ENCODE results near the gene PIK3R2. TPM values are rescaled to one million over a fixed set of nuclear protein-coding genes. Genes with fewer than 3 reads are reported as not detected.

Gene PIK3R2
- polyA plus RNA-seq, 1 donor (not counting 4 experiments of a cell fraction or from before 2014, with no cell fraction given), result 13.9 TPM

GRCh38 chr19:18197941-18198340, 45.0 kb downstream of the PIK3R2 start:
- Histone ChIP-seq H3K4me1 (ENCODE audit: control insufficient read depth, extremely low read depth, insufficient read depth, low read length) (peaks cover 13% of the 10 kb centered on the region), H3K4me3 (ENCODE audit: control insufficient read depth in 2 of 3, extremely low read depth in 1 of 3, insufficient read depth in 2 of 3, low read depth in 1 of 3, low read length in 3 of 3) (no peak overlapping the region), H3K9me3 (ENCODE audit: control insufficient read depth, low read depth, low read length) (no peaks in the 10 kb centered on the region), H3K36me3 (ENCODE audit: control insufficient read depth in 2 of 2, extremely low read depth in 1 of 2, insufficient read depth in 2 of 2, low read length in 2 of 2) (peaks cover 4 to 9% of the 10 kb centered on the region in 2 experiments), H4K20me1 (ENCODE audit: control insufficient read depth, extremely low read depth, insufficient read depth, low read length) (no peaks in the 10 kb centered on the region), H3K27ac (ENCODE audit: control insufficient read depth, insufficient read depth, low read length) (no peak overlapping the region), H3K4me2 (ENCODE audit: control insufficient read depth, extremely low read depth, insufficient read depth, low read depth, low read length) (no peak overlapping the region), H2AFZ (ENCODE audit: control insufficient read depth, low read length) (no peak overlapping the region), H3K27me3 (ENCODE audit: control insufficient read depth, extremely low read depth, insufficient read depth, low read length) (peaks cover 2% of the 10 kb centered on the region), H3K9ac (ENCODE audit: control insufficient read depth, extremely low read depth, insufficient read depth, low read length) (no peak overlapping the region), H3K9me1 (ENCODE audit: control insufficient read depth, extremely low read depth, insufficient read depth, low read length) (peaks cover 4% of the 10 kb centered on the region), H3K79me2 (ENCODE audit: control insufficient read depth, insufficient read depth, low read length) (peaks cover 6% of the 10 kb centered on the region)
- FAIRE-seq (no peak), DNase-seq (ENCODE audit: low read depth, low spot score) (no peak)
- TF ChIP-seq EZH2 (IDR thresholded peaks at IDR 0.05; ENCODE audit: low read length) (no peak), CTCF (optimal IDR thresholded peaks at IDR 0.05 in 1 of 3, IDR thresholded peaks at IDR 0.05 in 1 of 3, conservative IDR thresholded peaks at IDR 0.05 in 1 of 3; ENCODE audit: extremely low read depth in 1 of 3, insufficient read depth in 2 of 3, low read length in 3 of 3) (no peak)
- dilution Hi-C loops (cut with MboI; ENCODE audit: extremely low pct_ligation_motif_present, low sequenced_read_pairs), result no loop called here

- H3K4me2 ChIP-seq (ENCODE audit: control insufficient read depth, extremely low read depth, insufficient read depth, low read depth, low read length), result no peak overlapping the region
- H4K20me1 ChIP-seq (ENCODE audit: control insufficient read depth, extremely low read depth, insufficient read depth, low read length), result no peaks in the 10 kb centered on the region
- no peak overlapping the region for H3K9ac ChIP-seq (ENCODE audit: control insufficient read depth, extremely low read depth, insufficient read depth, low read length)
- no peaks in the 10 kb centered on the region for H3K9me3 ChIP-seq (ENCODE audit: control insufficient read depth, low read depth, low read length)
- H3K79me2 ChIP-seq (ENCODE audit: control insufficient read depth, insufficient read depth, low read length), result peaks cover 6% of the 10 kb centered on the region
- H3K4me3 ChIP-seq (ENCODE audit: control insufficient read depth in 2 of 3, extremely low read depth in 1 of 3, insufficient read depth in 2 of 3, low read depth in 1 of 3, low read length in 3 of 3), result no peak overlapping the region
- no peak for TF ChIP-seq CTCF (optimal IDR thresholded peaks at IDR 0.05 in 1 of 3, IDR thresholded peaks at IDR 0.05 in 1 of 3, conservative IDR thresholded peaks at IDR 0.05 in 1 of 3; ENCODE audit: extremely low read depth in 1 of 3, insufficient read depth in 2 of 3, low read length in 3 of 3)
- no peak for TF ChIP-seq EZH2 (IDR thresholded peaks at IDR 0.05; ENCODE audit: low read length)
- peaks cover 4% of the 10 kb centered on the region for H3K9me1 ChIP-seq (ENCODE audit: control insufficient read depth, extremely low read depth, insufficient read depth, low read length)
- no peak overlapping the region for H2AFZ ChIP-seq (ENCODE audit: control insufficient read depth, low read length)
- dilution Hi-C loops (cut with MboI; ENCODE audit: extremely low pct_ligation_motif_present, low sequenced_read_pairs), result no loop called here
- DNase-seq (ENCODE audit: low read depth, low spot score) (no peak), FAIRE-seq (no peak)
- peaks cover 17% of the 10 kb centered on the region for H3K4me1 ChIP-seq (ENCODE audit: control insufficient read depth, extremely low read depth, insufficient read depth, low read length)
- H3K27ac ChIP-seq (ENCODE audit: control insufficient read depth, insufficient read depth, low read length), result no peak overlapping the region
- peaks cover 4 to 9% of the 10 kb centered on the region in 2 experiments for H3K36me3 ChIP-seq (ENCODE audit: control insufficient read depth in 2 of 2, extremely low read depth in 1 of 2, insufficient read depth in 2 of 2, low read length in 2 of 2)
- peaks cover 2% of the 10 kb centered on the region for H3K27me3 ChIP-seq (ENCODE audit: control insufficient read depth, extremely low read depth, insufficient read depth, low read length)
Measured at GRCh38 chr19:18198374-18198773, 45.4 kb downstream of the PIK3R2 start.

All from keratinocyte (primary cell).